KG1 (cell line): ENCODE data around the gene ST8SIA6.

ENCODE experiments used
- DNase-seq: peaks from one replicate; lab custom pipeline; 2025; lab: John Stamatoyannopoulos, UW

The ST8SIA6 gene

DNA sequence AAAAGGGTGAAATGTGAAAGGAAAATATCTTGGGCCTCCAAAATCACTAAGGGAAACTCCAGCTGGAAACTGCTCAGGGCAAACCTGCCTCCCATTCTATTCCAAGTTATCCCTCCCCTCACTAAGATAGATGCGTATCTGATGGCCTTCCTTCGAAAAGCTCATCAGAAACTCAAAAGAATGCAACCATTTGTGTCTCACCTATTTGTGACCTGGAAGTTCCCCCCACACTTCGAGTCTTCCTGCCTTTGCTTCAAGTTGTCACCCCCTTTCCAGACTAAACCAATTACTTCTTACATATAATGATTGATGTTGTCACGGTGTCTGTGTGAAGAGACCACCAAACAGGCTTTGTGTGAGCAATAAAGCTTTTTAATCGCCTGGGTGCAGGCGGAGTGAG is 69.3 kb downstream of the ST8SIA6 start:
- DNase-seq, result no peak

DNA sequence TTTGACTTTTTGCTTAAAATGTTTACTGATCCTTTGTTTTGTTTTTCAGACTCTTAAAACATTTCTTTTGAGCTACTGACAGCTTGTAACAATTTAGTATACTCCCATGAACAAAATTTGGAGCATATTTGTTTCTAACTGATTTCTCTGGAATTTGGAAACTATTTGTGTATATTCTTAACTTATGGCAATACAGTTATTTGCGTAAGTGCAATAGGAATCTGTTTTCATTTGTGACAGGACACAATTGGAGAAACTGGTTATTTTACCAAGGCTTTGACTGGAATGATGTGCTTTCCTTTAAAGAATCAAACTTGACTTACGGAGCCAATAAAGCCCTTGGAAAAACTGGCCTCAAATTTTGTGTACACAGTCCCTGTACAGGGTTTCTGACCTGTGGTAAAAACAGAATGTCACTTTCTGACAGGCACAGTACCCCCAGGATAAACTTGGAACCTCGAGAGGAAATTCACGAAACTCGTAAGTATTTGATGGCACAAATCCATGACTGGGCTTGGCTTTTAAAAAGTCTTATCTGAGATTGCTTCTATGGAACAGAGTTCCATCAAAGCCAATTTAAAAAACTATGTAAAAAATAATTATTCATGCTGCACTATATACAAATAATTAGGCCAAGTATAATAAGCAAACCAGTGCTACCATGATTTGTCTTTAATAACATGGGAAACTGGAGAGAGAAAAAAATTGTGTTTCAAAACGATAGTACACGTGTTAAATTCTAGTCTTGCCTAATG is 70.4 kb downstream of the ST8SIA6 start:
- DNase-seq, result no peak

- DNase-seq, result no peak
Measured at GRCh38 chr10:17381502-17382142, 72.8 kb downstream of the ST8SIA6 start.

DNA sequence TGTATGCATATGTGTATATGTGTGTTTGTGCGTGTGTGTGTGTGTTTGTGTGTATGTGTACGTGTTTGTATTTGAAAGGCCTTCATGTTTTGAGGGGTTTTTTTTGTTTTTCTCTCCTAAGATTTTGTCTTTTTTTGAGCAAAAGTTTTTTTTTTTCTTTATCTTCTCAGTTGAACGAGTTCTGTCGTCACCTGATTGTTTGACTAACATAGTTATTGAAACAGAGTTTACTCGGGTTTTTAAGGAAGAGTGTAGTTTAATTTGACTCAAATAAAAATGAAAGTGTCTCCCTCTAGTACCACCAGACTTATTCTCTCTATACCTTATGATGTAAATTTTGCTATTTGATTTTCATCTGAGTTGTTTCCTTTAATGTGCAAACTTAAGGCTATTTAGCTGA is 73.5 kb downstream of the ST8SIA6 start:
- DNase-seq, result no peak

DNA sequence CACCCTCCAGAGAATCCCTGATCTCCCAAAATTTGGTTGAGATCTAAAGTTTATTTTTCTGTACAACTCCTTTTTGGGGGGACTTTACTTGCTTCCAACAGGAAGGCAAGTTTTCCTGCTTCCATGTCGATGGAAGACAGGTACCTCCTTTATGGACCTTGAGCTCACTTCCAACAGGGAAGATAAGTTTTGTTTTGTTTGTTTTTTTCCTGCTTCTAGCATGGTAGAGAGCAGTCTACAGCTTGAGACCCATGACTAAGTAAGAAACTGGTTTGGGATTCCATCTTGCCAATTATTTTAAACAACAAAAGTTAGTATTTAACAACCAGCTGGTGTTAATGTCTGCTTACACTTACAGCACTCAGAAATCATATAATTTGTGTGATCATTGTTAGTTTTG is 74.4 kb downstream of the ST8SIA6 start:
- no peak for DNase-seq

- no peak for DNase-seq
Measured at GRCh38 chr10:17379151-17379690, 75.2 kb downstream of the ST8SIA6 start.

DNA sequence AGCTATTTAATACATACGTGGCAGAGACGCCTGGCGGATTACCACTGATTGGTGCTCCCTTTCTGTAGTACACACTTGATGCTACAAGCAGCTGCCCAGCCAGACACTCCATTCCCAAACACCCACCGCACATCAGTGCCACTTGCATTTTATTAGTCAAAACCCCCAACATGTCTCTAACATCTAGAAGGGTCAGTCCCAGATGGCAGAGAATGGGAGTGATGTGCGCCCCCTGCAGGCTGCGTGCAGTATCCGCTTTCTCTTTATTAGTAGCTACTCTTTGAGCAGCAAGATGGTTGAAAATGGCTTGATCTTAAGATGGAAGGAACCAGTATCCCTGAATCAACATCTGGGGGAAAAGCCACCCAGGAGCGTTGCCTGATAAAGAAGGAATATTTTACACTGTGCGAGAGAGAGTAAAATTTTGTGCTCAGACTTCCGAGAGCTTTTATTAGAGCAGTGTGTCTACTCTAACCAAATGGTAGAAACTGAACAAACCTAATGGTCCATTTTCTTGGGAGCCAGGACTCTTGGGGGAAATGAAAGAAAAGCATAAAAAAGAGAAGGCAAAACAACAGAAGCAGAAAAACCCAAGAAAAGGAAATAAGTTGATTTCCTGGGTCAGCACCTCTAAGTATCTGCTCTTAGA is 78.3 kb downstream of the ST8SIA6 start:
- DNase-seq, result no peak

DNA sequence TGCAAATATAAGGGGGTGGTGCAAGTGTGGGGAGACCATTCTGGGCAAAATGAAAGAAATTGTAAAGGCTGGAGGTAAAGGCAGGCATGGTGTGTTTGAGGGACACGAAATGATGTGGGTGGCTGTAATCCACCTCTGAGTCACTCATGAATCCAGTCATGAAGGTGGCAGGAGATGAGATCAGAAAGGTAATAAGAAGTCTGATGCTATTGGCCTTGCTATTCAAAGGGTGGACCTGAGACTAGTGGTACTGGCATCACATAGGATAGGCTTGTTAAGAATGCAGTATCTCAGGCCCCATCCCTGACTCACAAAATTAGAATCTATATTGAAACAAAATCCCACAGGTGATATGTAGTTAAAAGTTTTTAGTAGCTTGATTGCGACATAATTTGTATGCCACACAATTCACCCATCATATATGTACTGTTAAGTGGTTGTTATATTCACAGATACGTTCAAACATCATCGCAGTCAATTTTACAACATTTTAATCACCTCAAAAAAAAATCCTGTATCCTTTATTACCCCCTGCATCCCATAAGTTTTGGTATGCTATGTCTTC is 85.6 kb downstream of the ST8SIA6 start:
- no peak for DNase-seq

GRCh38 chr10:17366705-17367104 is 87.7 kb downstream of the ST8SIA6 start:
- DNase-seq, result no peak

GRCh38 chr10:17365402-17365801 is 89.0 kb downstream of the ST8SIA6 start:
- DNase-seq, result no peak

DNA sequence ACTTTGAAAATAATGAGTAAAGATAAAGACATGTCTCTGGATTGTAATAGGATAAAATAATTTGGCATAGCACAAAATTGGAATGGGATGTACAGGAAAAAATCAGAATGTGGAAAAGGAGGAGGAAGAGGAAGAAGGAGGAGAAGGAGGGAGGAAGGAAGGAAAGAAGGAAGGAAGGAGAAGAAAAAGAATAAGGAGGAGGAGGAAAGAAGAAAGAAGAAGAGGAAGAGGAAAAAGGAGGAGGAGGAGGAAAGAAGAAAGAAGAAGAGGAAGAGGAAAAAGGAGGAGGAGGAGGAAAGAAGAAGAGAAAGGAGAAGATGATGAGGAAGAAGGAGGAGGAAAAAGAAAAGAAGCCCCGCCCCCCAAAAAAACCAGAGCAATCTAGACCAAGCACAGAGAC is 95.9 kb downstream of the ST8SIA6 start:
- no peak for DNase-seq

DNA sequence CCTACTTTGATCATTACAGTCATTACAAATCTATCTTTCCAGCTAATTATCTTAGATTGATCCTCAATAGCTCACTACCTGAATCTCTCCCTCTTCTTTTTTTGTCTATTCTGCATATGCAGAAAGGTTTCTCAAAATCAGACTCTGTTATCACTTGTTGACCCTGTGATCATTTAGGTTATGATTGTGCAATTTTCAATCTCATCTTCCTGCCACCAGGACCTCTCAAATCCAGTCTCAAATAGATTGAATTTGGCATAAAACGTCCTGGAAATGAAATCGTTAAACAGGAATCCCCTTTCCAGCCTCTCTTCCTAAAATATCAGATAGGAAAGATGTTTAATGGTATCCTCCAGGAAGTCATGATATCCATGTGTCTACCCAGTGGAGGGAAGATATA is 96.6 kb downstream of the ST8SIA6 start:
- DNase-seq, result no peak

GRCh38 chr10:17356820-17357219 is 97.6 kb downstream of the ST8SIA6 start:
- no peak for DNase-seq

- DNase-seq, result no peak
Measured at GRCh38 chr10:17354781-17355180, 99.6 kb downstream of the ST8SIA6 start.

DNA sequence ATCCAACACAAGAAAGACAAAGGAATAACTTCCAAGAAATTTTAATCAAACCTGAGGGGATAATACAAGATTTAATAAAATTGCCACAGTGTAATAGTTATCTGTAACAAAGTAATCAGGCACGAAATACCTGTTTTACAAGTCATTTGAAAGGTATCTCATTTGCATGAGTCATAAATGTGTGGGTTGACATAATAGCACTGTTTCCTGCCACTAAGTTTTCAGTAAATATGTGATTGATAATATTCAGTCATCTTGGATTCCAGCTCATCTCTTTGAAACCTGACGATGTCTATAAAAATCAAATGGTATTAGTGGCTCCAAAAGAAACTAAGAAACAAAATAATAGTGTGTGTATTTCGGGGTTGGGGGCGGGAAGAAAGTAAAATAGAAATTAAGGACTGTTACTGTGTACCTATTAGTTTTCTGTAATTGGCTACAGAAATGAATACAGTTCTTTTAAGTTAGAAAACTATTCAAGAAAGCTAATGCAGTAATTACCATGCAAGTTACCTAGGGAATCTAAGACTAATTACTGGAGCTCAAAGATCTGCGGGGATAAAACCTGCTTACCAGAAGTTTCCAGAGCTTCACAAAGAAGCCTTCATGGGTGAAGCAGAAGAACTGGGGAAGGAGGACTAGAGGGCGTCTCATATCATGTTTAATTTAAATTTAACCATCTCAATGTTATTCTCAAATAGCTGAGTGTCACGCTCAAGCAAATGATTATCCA is 100.7 kb downstream of the ST8SIA6 start:
- DNase-seq, result no peak

- no peak for DNase-seq
Measured at GRCh38 chr10:17352583-17352982, 101.8 kb downstream of the ST8SIA6 start.

- DNase-seq, result no peak
Measured at GRCh38 chr10:17351506-17351905, 102.9 kb downstream of the ST8SIA6 start.

DNA sequence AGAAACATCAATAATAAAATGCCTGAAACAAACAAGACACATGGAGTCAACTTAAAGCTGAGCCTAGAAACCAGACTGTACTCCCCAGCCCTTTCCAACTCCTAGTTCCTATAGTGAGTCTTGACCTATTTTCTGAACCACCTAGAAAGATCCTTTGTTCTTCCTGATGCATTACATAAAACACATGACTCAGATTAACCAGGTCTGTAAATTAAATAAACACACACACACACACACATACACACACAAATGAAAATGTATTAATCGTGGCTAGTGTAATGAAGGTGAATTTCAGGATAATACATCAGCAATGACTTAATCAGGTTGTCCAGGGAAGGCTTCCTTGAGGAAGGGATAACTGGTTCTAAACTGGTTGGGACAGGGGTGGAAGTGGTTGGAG is 104.7 kb downstream of the ST8SIA6 start:
- no peak for DNase-seq

- DNase-seq, result no peak
Measured at GRCh38 chr10:17348501-17349349, 105.7 kb downstream of the ST8SIA6 start.

DNA sequence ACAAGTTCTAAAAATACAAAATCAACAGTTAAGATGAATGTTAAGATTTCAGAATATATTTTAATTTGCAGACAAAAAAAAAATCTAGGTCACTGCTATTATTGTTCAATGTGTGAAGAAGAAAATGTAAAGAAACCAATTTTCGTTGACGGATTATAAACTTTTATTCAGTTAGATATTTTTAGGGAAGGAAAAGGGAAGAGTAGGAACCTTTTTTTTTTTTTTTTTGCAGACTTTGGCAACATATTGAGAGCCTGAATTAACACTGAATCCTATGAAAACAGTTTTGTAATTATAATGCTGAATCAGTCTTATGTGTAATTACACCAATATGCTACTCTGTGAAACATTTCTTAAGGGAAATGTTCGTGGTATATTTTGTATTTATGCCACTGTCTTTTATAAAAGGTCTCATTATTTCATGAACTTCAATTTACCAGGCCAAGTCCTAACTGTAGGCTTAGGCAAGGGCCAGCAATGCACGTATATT is 106.3 kb downstream of the ST8SIA6 start:
- no peak for DNase-seq

DNA sequence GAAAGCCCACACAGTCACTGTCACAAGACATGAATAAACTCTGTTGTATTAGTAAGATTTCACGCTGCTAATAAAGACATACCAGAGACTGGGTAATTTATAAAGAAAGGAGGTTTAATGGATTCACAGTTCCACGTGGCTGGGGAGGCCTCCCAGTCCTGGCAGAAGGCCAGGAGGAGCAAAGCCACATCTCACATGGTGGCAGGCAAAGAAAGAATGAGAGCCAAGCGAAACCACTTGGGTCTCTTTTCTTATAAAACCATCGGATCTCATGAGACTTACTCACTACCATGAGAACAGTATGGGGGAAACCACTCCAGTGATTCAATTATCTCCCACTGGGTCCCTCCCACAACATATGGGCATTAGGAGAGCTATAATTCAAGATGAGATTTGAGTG is 110.2 kb downstream of the ST8SIA6 start:
- no peak for DNase-seq
